Mesodermal cell (in vitro differentiated cells): Measurements from ENCODE around the gene NDOR1.
A peak's percentile ranks its signal among the peaks of the same experiment; 100 is the strongest.

Source experiments
- H3K27ac ChIP-seq: 2 replicates; pipeline ENCODE4 v1.7.0; 2013; ENCODE audit warnings: mild to moderate bottlenecking, low read depth, low read length, moderate library complexity; ENCODE audit not compliant: severe bottlenecking
- H3K36me3 ChIP-seq: 2 replicates; pipeline ENCODE4 v1.7.1; 2013; ENCODE audit warnings: mild to moderate bottlenecking, low read length, moderate library complexity; ENCODE audit not compliant: control insufficient read depth, insufficient read depth
- H3K4me1 ChIP-seq: one replicate; pipeline ENCODE4 v1.7.1; 2013; ENCODE audit warnings: mild to moderate bottlenecking, low read length; ENCODE audit not compliant: insufficient read depth, control insufficient read depth, poor library complexity, severe bottlenecking
- H3K4me3 ChIP-seq: 2 replicates; pipeline ENCODE4 v1.7.0; 2013; ENCODE audit warnings: low read length, control low read depth, mild to moderate bottlenecking; ENCODE audit not compliant: insufficient read depth, poor library complexity, severe bottlenecking; ENCODE audit errors: extremely low read depth
- H3K9me3 ChIP-seq: 2 replicates; pipeline ENCODE4 v1.7.1; 2013; ENCODE audit warnings: mild to moderate bottlenecking, low read length, moderate library complexity; ENCODE audit not compliant: control insufficient read depth
- WGBS, 2 experiments: methylation state at CpG; one replicate each; pipeline ENCODE4 v1.1.5; 2013; ENCODE audit warnings: missing lambda C conversion rate in 2 of 2; ENCODE audit not compliant: insufficient coverage in 2 of 2; 5-methylcytosine and 5-hydroxymethylcytosine counted together

Gene NDOR1

GRCh38 chr9:137217276-137218211 lies 12.0 kb downstream of the NDOR1 start:
- no peak overlapping the region for H3K4me3 ChIP-seq

GRCh38 chr9:137218212-137218753 lies 12.8 kb downstream of the NDOR1 start:
- WGBS, 2 experiments = 95 to 96% methylated on average over 27 to 30 of the region's 30 CpGs
- Histone ChIP-seq H3K27ac (peak overlapping the region; percentile 66), H3K4me3 (no peak overlapping the region), H3K4me1 (peaks cover 18% of the 10 kb centered on the region), H3K36me3 (peaks cover 29% of the 10 kb centered on the region), H3K9me3 (no peaks in the 10 kb centered on the region)

More at GRCh38 chr9:137217276-137218211, 12.0 kb downstream of the NDOR1 start:
- Histone ChIP-seq H3K4me1 (peaks cover 18% of the 10 kb centered on the region), H3K36me3 (peaks cover 33% of the 10 kb centered on the region), H3K9me3 (no peaks in the 10 kb centered on the region), H3K27ac (peak overlapping the region; percentile 16)
- 60 to 62% methylated on average over 32 to 35 of the region's 36 CpGs for WGBS, 2 experiments

GRCh38 chr9:137218754-137219271 lies 13.3 kb downstream of the NDOR1 start:
- Histone ChIP-seq H3K4me1 (peaks cover 18% of the 10 kb centered on the region), H3K36me3 (peaks cover 24% of the 10 kb centered on the region), H3K9me3 (no peaks in the 10 kb centered on the region), H3K4me3 (no peak overlapping the region), H3K27ac (peak overlapping the region; percentile 66)
- 42 to 56% methylated on average over 10 to 12 of the region's 12 CpGs for WGBS, 2 experiments

GRCh38 chr9:137219757-137220316 lies 14.3 kb downstream of the NDOR1 start:
- WGBS, 2 experiments = 96 to 98% methylated on average over 8 to 10 of the region's 10 CpGs
- no peaks in the 10 kb centered on the region for H3K9me3 ChIP-seq
- H3K27ac ChIP-seq = no peak overlapping the region
- peaks cover 17% of the 10 kb centered on the region for H3K36me3 ChIP-seq
- H3K4me1 ChIP-seq = peaks cover 21% of the 10 kb centered on the region
- no peak overlapping the region for H3K4me3 ChIP-seq

GRCh38 chr9:137220317-137221094 lies 15.0 kb downstream of the NDOR1 start:
- no peaks in the 10 kb centered on the region for H3K9me3 ChIP-seq
- no peak overlapping the region for H3K27ac ChIP-seq
- 96% methylated on average over 48 to 50 of the region's 52 CpGs for WGBS, 2 experiments
- H3K4me3 ChIP-seq = no peak overlapping the region
- H3K36me3 ChIP-seq = peaks cover 11% of the 10 kb centered on the region
- H3K4me1 ChIP-seq = peaks cover 21% of the 10 kb centered on the region

GRCh38 chr9:137221095-137221505 lies 15.6 kb downstream of the NDOR1 start:
- Histone ChIP-seq H3K4me1 (peaks cover 21% of the 10 kb centered on the region), H3K4me3 (no peak overlapping the region), H3K9me3 (no peaks in the 10 kb centered on the region), H3K36me3 (peaks cover 7% of the 10 kb centered on the region), H3K27ac (no peak overlapping the region)
- WGBS, 2 experiments = 95% methylated on average over 4 of the region's 14 CpGs; no CpG with 5 or more reads in 1 of the 2 experiments

GRCh38 chr9:137221506-137222111 lies 16.1 kb downstream of the NDOR1 start:
- Histone ChIP-seq H3K4me3 (peak overlapping the region; percentile 36), H3K9me3 (no peaks in the 10 kb centered on the region), H3K36me3 (peaks cover 2% of the 10 kb centered on the region), H3K4me1 (peaks cover 21% of the 10 kb centered on the region), H3K27ac (no peak overlapping the region)
- 8 to 20% methylated on average over 20 to 54 of the region's 61 CpGs for WGBS, 2 experiments

- Histone ChIP-seq H3K36me3 (no peaks in the 10 kb centered on the region), H3K27ac (no peak within 1 kb of the TSS), H3K4me1 (peaks cover 21% of the 10 kb centered on the region), H3K4me3 (peak within 1 kb of the TSS; percentile 82), H3K9me3 (no peaks in the 10 kb centered on the region)
- WGBS, 2 experiments = 12 to 17% methylated on average over 44 to 70 of the region's 88 CpGs
Observed at GRCh38 chr9:137222190-137223077, 16.9 kb downstream of the NDOR1 start, which contains the start of gene RNF208. TSS of gene RNF208 (minus strand) at chr9:137222240. CDS start at chr9:137221212, 1,028 bp downstream.
